ENCODE results near the gene C1GALT1. TPM values are rescaled to one million over a fixed set of nuclear protein-coding genes. Genes with fewer than 3 reads are reported as not detected.
A peak's percentile ranks its signal among the peaks of the same experiment; 100 is the strongest.

The C1GALT1 gene
- total RNA-seq, 1 experiment from 2014 or later: 15.6 TPM

DNA sequence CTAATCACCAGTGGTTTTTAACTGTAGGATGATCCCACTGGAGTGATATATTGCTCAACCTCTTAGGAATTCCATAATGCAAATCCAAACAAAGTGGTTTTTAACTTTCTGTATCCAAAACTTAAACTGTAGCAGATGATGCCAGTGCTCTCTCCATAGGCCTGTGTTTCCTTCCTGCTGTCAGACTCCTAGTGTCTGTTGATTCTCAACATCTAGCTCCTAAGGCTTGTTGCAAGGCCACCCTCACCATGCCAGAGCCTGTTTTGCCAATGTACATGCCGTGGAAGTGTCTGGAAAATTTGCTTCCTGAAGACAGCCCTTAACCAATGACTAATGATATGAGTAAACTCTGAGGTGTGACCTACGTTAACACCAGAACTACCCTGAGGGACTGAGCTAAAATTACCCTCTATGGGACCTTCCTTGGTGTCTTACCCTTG lies 39.3 kb downstream of the C1GALT1 start:
- no TSS peak for BruUV-seq (replicated peaks)
- POLR2A ChIA-PET (ENCODE audit: low non-redundant PET): no interaction called here
- CTCF ChIA-PET: no interaction called here
- Histone ChIP-seq H3K27ac (ENCODE audit: low read depth, low read length, poor library complexity, severe bottlenecking) (no peak overlapping the region), H3K27me3 (replicated peaks; ENCODE audit: insufficient read depth, low read depth, low read length, poor library complexity) (no peaks in the 10 kb centered on the region), H3K4me3 (ENCODE audit: low read depth, low read length, poor library complexity, severe bottlenecking) (no peak overlapping the region), H3K9me3 (ENCODE audit: low read depth, low read length, poor library complexity, severe bottlenecking) (no peaks in the 10 kb centered on the region), H3K36me3 (ENCODE audit: insufficient read depth, low read length, poor library complexity, severe bottlenecking) (no peaks in the 10 kb centered on the region), H3K4me1 (ENCODE audit: insufficient read depth, low read length, poor library complexity, severe bottlenecking) (no peaks in the 10 kb centered on the region)
- DNase-seq (ENCODE audit: low spot score): peak; percentile 3
- intact Hi-C loops (cut with micrococcal nuclease; ENCODE audit: unreplicated experiment): no loop called here
- no peak for TF ChIP-seq EZH2 (IDR thresholded peaks at IDR 0.05; ENCODE audit: borderline replicate concordance, low read depth, low read length, poor library complexity, severe bottlenecking)
- TF ChIP-seq, protein P1, sequence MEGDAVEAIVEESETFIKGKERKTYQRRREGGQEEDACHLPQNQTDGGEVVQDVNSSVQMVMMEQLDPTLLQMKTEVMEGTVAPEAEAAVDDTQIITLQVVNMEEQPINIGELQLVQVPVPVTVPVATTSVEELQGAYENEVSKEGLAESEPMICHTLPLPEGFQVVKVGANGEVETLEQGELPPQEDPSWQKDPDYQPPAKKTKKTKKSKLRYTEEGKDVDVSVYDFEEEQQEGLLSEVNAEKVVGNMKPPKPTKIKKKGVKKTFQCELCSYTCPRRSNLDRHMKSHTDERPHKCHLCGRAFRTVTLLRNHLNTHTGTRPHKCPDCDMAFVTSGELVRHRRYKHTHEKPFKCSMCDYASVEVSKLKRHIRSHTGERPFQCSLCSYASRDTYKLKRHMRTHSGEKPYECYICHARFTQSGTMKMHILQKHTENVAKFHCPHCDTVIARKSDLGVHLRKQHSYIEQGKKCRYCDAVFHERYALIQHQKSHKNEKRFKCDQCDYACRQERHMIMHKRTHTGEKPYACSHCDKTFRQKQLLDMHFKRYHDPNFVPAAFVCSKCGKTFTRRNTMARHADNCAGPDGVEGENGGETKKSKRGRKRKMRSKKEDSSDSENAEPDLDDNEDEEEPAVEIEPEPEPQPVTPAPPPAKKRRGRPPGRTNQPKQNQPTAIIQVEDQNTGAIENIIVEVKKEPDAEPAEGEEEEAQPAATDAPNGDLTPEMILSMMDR (conservative IDR thresholded peaks at IDR 0.05; ENCODE audit: low read depth, low read length): no peak

DNA sequence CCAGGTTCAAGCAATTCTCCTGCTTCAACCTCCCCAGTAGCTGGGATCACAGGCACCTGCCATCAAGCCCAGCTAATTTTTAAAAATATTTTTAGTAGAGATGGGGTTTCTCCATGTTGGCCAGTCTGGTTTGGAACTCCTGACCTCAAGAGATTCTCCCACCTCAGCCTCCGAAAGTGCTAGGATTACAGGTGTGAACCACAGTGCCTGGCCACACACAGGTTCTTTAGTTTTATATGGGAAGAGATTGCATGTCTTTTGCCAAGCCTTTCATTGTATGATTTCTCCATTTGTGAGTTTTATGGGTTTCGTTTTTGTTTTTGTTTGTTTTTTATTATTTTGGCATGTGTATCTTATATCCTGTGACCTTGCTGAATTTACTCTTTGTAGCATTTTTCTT lies 40.9 kb downstream of the C1GALT1 start:
- no peak overlapping the region for H3K4me3 ChIP-seq (ENCODE audit: low read depth, low read length, poor library complexity, severe bottlenecking)
- no peaks in the 10 kb centered on the region for H3K9me3 ChIP-seq (ENCODE audit: low read depth, low read length, poor library complexity, severe bottlenecking)
- ChIA-PET CTCF (no interaction called here), POLR2A (ENCODE audit: low non-redundant PET) (no interaction called here)
- TF ChIP-seq, protein P1 (conservative IDR thresholded peaks at IDR 0.05; ENCODE audit: low read depth, low read length): no peak
- TF ChIP-seq EZH2 (IDR thresholded peaks at IDR 0.05; ENCODE audit: borderline replicate concordance, low read depth, low read length, poor library complexity, severe bottlenecking): no peak
- BruUV-seq (replicated peaks): no TSS peak
- no peak overlapping the region for H3K27ac ChIP-seq (ENCODE audit: low read depth, low read length, poor library complexity, severe bottlenecking)
- no peaks in the 10 kb centered on the region for H3K36me3 ChIP-seq (ENCODE audit: insufficient read depth, low read length, poor library complexity, severe bottlenecking)
- no peaks in the 10 kb centered on the region for H3K4me1 ChIP-seq (ENCODE audit: insufficient read depth, low read length, poor library complexity, severe bottlenecking)
- no peak for DNase-seq (ENCODE audit: low spot score)
- intact Hi-C loops (cut with micrococcal nuclease; ENCODE audit: unreplicated experiment): no loop called here
- no peaks in the 10 kb centered on the region for H3K27me3 ChIP-seq (replicated peaks; ENCODE audit: insufficient read depth, low read depth, low read length, poor library complexity)

DNA sequence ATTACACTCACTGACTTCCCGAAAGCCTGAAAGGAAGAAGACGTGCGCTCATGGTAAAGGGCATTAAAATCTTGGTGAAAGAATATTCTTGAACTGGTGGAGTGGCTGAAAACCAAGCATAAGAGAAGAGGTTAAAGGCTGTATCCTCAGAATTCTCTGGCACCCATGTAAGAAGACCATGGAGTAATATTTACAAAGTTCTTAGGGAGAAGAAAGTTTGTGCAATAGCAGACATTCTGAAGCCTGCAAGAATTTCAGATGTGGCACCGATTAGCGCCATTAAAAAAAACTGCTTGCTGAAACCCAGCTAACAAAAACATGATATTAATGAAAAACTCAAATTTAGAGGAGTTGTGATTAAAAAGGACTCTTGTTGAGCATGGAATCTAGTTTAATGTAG lies 44.1 kb downstream of the C1GALT1 start:
- Histone ChIP-seq H3K27ac (ENCODE audit: low read depth, low read length, poor library complexity, severe bottlenecking) (no peak overlapping the region), H3K9me3 (ENCODE audit: low read depth, low read length, poor library complexity, severe bottlenecking) (no peaks in the 10 kb centered on the region), H3K4me3 (ENCODE audit: low read depth, low read length, poor library complexity, severe bottlenecking) (no peak overlapping the region), H3K27me3 (replicated peaks; ENCODE audit: insufficient read depth, low read depth, low read length, poor library complexity) (no peaks in the 10 kb centered on the region), H3K36me3 (ENCODE audit: insufficient read depth, low read length, poor library complexity, severe bottlenecking) (no peaks in the 10 kb centered on the region), H3K4me1 (ENCODE audit: insufficient read depth, low read length, poor library complexity, severe bottlenecking) (no peaks in the 10 kb centered on the region)
- BruUV-seq (replicated peaks): no TSS peak
- ChIA-PET CTCF (no interaction called here), POLR2A (ENCODE audit: low non-redundant PET) (no interaction called here)
- intact Hi-C loops (cut with micrococcal nuclease; ENCODE audit: unreplicated experiment): no loop called here
- no peak for TF ChIP-seq EZH2 (IDR thresholded peaks at IDR 0.05; ENCODE audit: borderline replicate concordance, low read depth, low read length, poor library complexity, severe bottlenecking)
- TF ChIP-seq, protein P1 (conservative IDR thresholded peaks at IDR 0.05; ENCODE audit: low read depth, low read length): no peak
- no peak for DNase-seq (ENCODE audit: low spot score)
